NCI-H526 treated with DMSO at 0.1 percent for 48 hours (cell line): ENCODE data around the gene CCDC169.
"Not testable (repeated sequence)": the region's sequence is repeated elsewhere in the genome, so short reads cannot be mapped to it uniquely, and the experiment has no call there.

Experiments
- DNase-seq: peaks from one replicate; lab custom pipeline; 2025; lab: John Stamatoyannopoulos, UW

CCDC169 gene

GRCh38 chr13:36297366-36298338 lies at the start of gene CCDC169:
TSS of gene CCDC169 (minus strand) at chr13:36297814. CDS start at chr13:36297719, 95 bp downstream.
- DNase-seq, result peak; percentile 73

- DNase-seq, result peak; percentile 95
Measured at GRCh38 chr13:36346222-36347083, 48.8 kb upstream of the CCDC169 start, which contains the start of gene SPART. TSS of gene SPART (minus strand) at chr13:36346394. CDS start at chr13:36335830, 10,564 bp downstream.

- DNase-seq, result peak; percentile 47
Measured at GRCh38 chr13:36345438-36346221, 48.0 kb upstream of the CCDC169 start.

- peak; percentile 42 for DNase-seq
Measured at GRCh38 chr13:36344886-36345437, 47.3 kb upstream of the CCDC169 start.

GRCh38 chr13:36344173-36344572 lies 46.6 kb upstream of the CCDC169 start:
- DNase-seq, result no peak

GRCh38 chr13:36343766-36344165 lies 46.2 kb upstream of the CCDC169 start:
- DNase-seq, result no peak

- no peak for DNase-seq
Measured at GRCh38 chr13:36342715-36343114, 45.1 kb upstream of the CCDC169 start.

GRCh38 chr13:36341718-36342117 lies 44.1 kb upstream of the CCDC169 start:
- DNase-seq, result no peak

GRCh38 chr13:36339600-36340155 lies 42.1 kb upstream of the CCDC169 start:
- no peak for DNase-seq

- DNase-seq, result no peak
Measured at GRCh38 chr13:36337938-36338641, 40.5 kb upstream of the CCDC169 start.

- DNase-seq, result no peak
Measured at GRCh38 chr13:36332986-36333385, 35.4 kb upstream of the CCDC169 start.

- not testable (repeated sequence) for DNase-seq
Measured at GRCh38 chr13:36332255-36332654, 34.6 kb upstream of the CCDC169 start.

GRCh38 chr13:36331280-36331679 lies 33.7 kb upstream of the CCDC169 start:
- no peak for DNase-seq

- DNase-seq, result no peak
Measured at GRCh38 chr13:36329361-36329760, 31.7 kb upstream of the CCDC169 start.

GRCh38 chr13:36328821-36329220 lies 31.2 kb upstream of the CCDC169 start:
- no peak for DNase-seq

GRCh38 chr13:36325912-36326311 lies 28.3 kb upstream of the CCDC169 start:
- DNase-seq, result no peak

- DNase-seq, result not testable (repeated sequence)
Measured at GRCh38 chr13:36324881-36325280, 27.3 kb upstream of the CCDC169 start.

- no peak for DNase-seq
Measured at GRCh38 chr13:36323951-36324566, 26.4 kb upstream of the CCDC169 start.

- DNase-seq, result no peak
Measured at GRCh38 chr13:36323408-36323807, 25.8 kb upstream of the CCDC169 start.

- not testable (repeated sequence) for DNase-seq
Measured at GRCh38 chr13:36319793-36320192, 22.2 kb upstream of the CCDC169 start.
